GM19023 (cell line): Measurements from ENCODE around the gene UBN1.
"Not testable (repeated sequence)": the region's sequence is repeated elsewhere in the genome, so short reads cannot be mapped to it uniquely, and the experiment has no call there.

Experiments used
- ATAC-seq: cut with Tn5 transposase; IDR thresholded peaks from one replicate; pipeline ENCODE4 v1.9.1; 2021; ENCODE audit warnings: mild to moderate bottlenecking, moderate library complexity; ENCODE audit not compliant: unreplicated experiment

UBN1 gene

GRCh38 chr16:4884209-4884608 lies 36.9 kb downstream of the UBN1 start:
- no peak for ATAC-seq

GRCh38 chr16:4884972-4885874 lies 37.9 kb downstream of the UBN1 start:
- ATAC-seq: no peak

GRCh38 chr16:4886151-4886550 lies 38.9 kb downstream of the UBN1 start:
- ATAC-seq: no peak

- no peak for ATAC-seq
Measured at GRCh38 chr16:4888428-4889135, 41.3 kb downstream of the UBN1 start.

GRCh38 chr16:4890026-4890425 lies 42.7 kb downstream of the UBN1 start:
- no peak for ATAC-seq

- ATAC-seq: no peak
Measured at GRCh38 chr16:4890686-4891085, 43.4 kb downstream of the UBN1 start.

GRCh38 chr16:4891097-4891885 lies 44.0 kb downstream of the UBN1 start:
- no peak for ATAC-seq

GRCh38 chr16:4891886-4892216 lies 44.6 kb downstream of the UBN1 start:
- ATAC-seq: no peak

- ATAC-seq: no peak
Measured at GRCh38 chr16:4892361-4893102, 45.3 kb downstream of the UBN1 start.

- no peak for ATAC-seq
Measured at GRCh38 chr16:4893103-4893862, 46.0 kb downstream of the UBN1 start.

- ATAC-seq: no peak
Measured at GRCh38 chr16:4894276-4895150, 47.2 kb downstream of the UBN1 start.

GRCh38 chr16:4895366-4895765 lies 48.1 kb downstream of the UBN1 start:
- no peak for ATAC-seq

GRCh38 chr16:4896761-4897160 lies 49.5 kb downstream of the UBN1 start:
- ATAC-seq: not testable (repeated sequence)

- ATAC-seq: no peak
Measured at GRCh38 chr16:4897328-4897727, 50.0 kb downstream of the UBN1 start.

- ATAC-seq: no peak
Measured at GRCh38 chr16:4898811-4899473, 51.7 kb downstream of the UBN1 start.

GRCh38 chr16:4899474-4899846 lies 52.2 kb downstream of the UBN1 start:
- no peak for ATAC-seq

GRCh38 chr16:4900036-4900435 lies 52.8 kb downstream of the UBN1 start:
- no peak for ATAC-seq

GRCh38 chr16:4900750-4901149 lies 53.5 kb downstream of the UBN1 start:
- ATAC-seq: no peak

- no peak for ATAC-seq
Measured at GRCh38 chr16:4902038-4902437, 54.8 kb downstream of the UBN1 start.
